Vagina (tissue), 2 donors: ENCODE results near the gene TMED10.

Source experiments
- CTCF ChIP-seq, 3 experiments: fragments of 450-650 bp in 2 of 3; fragments of 200-600 bp in 1 of 3; sonication (generic) in 1 of 3; IDR thresholded peaks; one replicate each; pipeline ENCODE4 v1.5.1; 2017 to 2019; ENCODE audit warnings: antibody characterized with exemption in 3 of 3, mild to moderate bottlenecking in 2 of 3, moderate library complexity in 2 of 3
- POLR2A ChIP-seq, 2 donors: fragments of 450-650 bp; IDR thresholded peaks; one replicate each; pipeline ENCODE4 v1.6.1; 2017; ENCODE audit warnings: antibody characterized with exemption in 2 of 2, mild to moderate bottlenecking in 2 of 2, moderate library complexity in 2 of 2
- POLR2AphosphoS5 ChIP-seq, 2 donors: sonication (generic); formaldehyde crosslinking; IDR thresholded peaks; one replicate each; pipeline ENCODE4 v1.9.0; 2017; ENCODE audit warnings: antibody characterized with exemption in 2 of 2, mild to moderate bottlenecking in 2 of 2, low read depth in 1 of 2; ENCODE audit not compliant: insufficient read depth in 1 of 2

- TF ChIP-seq CTCF (IDR thresholded peaks at IDR 0.05) (no peak), POLR2AphosphoS5 (IDR thresholded peaks at IDR 0.05; ENCODE audit: insufficient read depth in 1 of 2, low read depth in 1 of 2) (no peak), POLR2A (IDR thresholded peaks at IDR 0.05) (no peak)
These were observed 54.9 kb downstream of the TMED10 start for GRCh38 chr14:75121552-75121951.
